BJ (cell line): Measurements from ENCODE around the gene GFY. TPM values are rescaled to one million over a fixed set of nuclear protein-coding genes. Genes with fewer than 3 reads are reported as not detected.
"Not testable (repeated sequence)": the region's sequence is repeated elsewhere in the genome, so short reads cannot be mapped to it uniquely, and the experiment has no call there.

ENCODE experiments used
- CTCF ChIA-PET: fragments of 350-600 bp; formaldehyde crosslinking; extraction: SDS; loops from one replicate; lab custom pipeline; 2021; ENCODE audit warnings: antibody characterized with exemption, inconsistent platforms; lab: Yijun Ruan, JAX
- POLR2A ChIA-PET: fragments of 300-600 bp; sonication (Branson Sonifier 250); formaldehyde crosslinking; extraction: SDS; loops from one replicate; lab custom pipeline; 2021; ENCODE audit warnings: antibody characterized with exemption; lab: Charles Lee
- DNase-seq: peaks from one replicate; pipeline ENCODE4 v3.0.0-alpha.2; 2011; ENCODE audit warnings: low read depth
- H3K27me3 ChIP-seq: 2 replicates; pipeline ENCODE4 v1.6.0; 2011; ENCODE audit warnings: low read length; ENCODE audit not compliant: control insufficient read depth, insufficient read depth
- H3K36me3 ChIP-seq: 2 replicates; pipeline ENCODE4 v1.5.1; 2011; ENCODE audit warnings: low read length; ENCODE audit not compliant: control insufficient read depth, insufficient read depth
- H3K4me3 ChIP-seq: 2 replicates; pipeline ENCODE4 v1.5.1; 2011; ENCODE audit warnings: low read depth, mild to moderate bottlenecking, control low read depth, low read length
- CTCF ChIP-seq: IDR thresholded peaks from 2 replicates; pipeline ENCODE4 v1.5.1; 2011; ENCODE audit warnings: low read depth, mild to moderate bottlenecking, control low read depth, inconsistent platforms, low read length, moderate library complexity; ENCODE audit not compliant: insufficient read depth
- polyA plus RNA-seq: library from polyadenylated mRNA; depleted of rRNA; stranded (reverse); fragments of >200 nt; gene quantifications from 2 replicates; pipeline ENCODE4 v1.2.3, GENCODE V29; 2011

Gene GFY
- polyA plus RNA-seq, 1 experiment: not detected

GRCh38 chr19:49453757-49454240, 28.6 kb downstream of the GFY start:
- no peak for DNase-seq
- ChIA-PET CTCF (interaction anchor here (0.6 to 2.7 kb wide), 7 partner anchors 9 to 78 kb away, joined by 3 to 12 read pairs (median 3); partner anchors contain the start of gene FLT3LG), POLR2A (interaction anchor here (1.0 kb wide), 1 partner anchor 42 kb away, joined by 4 read pairs; the partner anchor contains the start of gene RPS11)

DNA sequence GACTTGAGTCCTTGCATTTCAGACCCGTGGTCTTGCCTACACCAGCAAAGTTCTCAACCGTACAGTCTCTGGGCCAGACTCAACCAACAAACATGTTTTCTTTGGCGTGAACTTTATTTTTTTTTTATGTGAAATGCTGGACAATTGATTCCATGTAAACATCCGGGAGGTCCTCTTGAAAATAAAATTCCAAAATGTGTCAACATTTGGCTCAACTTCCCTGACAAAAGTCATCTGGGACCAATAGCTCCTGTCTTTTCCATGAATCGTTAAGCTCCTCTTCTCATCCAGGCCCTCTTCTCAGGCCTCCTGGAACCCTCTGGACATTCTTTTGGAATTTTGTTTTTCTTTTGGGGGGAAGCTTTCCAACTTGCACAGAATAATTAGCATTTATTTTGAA, 30.6 kb downstream of the GFY start:
- ChIA-PET POLR2A (no interaction called here), CTCF (interaction anchor here (1.2 to 2.7 kb wide), 2 partner anchors 13 to 18 kb away, joined by 3 to 12 read pairs; partner anchors contain the start of gene FLT3LG)
- H3K27me3 ChIP-seq: no peaks in the 10 kb centered on the region
- DNase-seq: no peak
- peaks cover 3% of the 10 kb centered on the region; the same call in 1 of the 2 replicates for H3K36me3 ChIP-seq
- TF ChIP-seq CTCF: no peak
- no peak overlapping the region for H3K4me3 ChIP-seq

More at GRCh38 chr19:49453757-49454240, 28.6 kb downstream of the GFY start:
- H3K36me3 ChIP-seq: peaks cover 3% of the 10 kb centered on the region; the same call in 1 of the 2 replicates
- H3K4me3 ChIP-seq: peak overlapping the region; percentile 79
- H3K27me3 ChIP-seq: no peaks in the 10 kb centered on the region
- TF ChIP-seq CTCF: no peak

- ChIA-PET POLR2A (no interaction called here), CTCF (interaction anchor here (1.2 to 2.7 kb wide), 2 partner anchors 14 to 17 kb away, joined by 3 to 12 read pairs; partner anchors contain the start of gene FLT3LG)
- TF ChIP-seq CTCF: no peak
- Histone ChIP-seq H3K4me3 (no peak overlapping the region), H3K36me3 (peaks cover 3% of the 10 kb centered on the region; the same call in 1 of the 2 replicates), H3K27me3 (no peaks in the 10 kb centered on the region)
- DNase-seq: no peak
Measured at GRCh38 chr19:49456326-49456725, 31.1 kb downstream of the GFY start.

GRCh38 chr19:49458567-49458903, 33.3 kb downstream of the GFY start:
- Histone ChIP-seq H3K27me3 (no peaks in the 10 kb centered on the region), H3K4me3 (no peak overlapping the region), H3K36me3 (peaks cover 3% of the 10 kb centered on the region; the same call in 1 of the 2 replicates)
- DNase-seq: no peak
- no peak for TF ChIP-seq CTCF
- POLR2A ChIA-PET: interaction anchor here (0.5 kb wide), 1 partner anchor 75 kb away, joined by 6 read pairs; no protein-coding TSS in a partner anchor
- CTCF ChIA-PET: interaction anchor here (1.2 to 3.6 kb wide), 5 partner anchors 12 to 88 kb away, joined by 3 to 20 read pairs (median 4); partner anchors contain the start of gene FLT3LG

DNA sequence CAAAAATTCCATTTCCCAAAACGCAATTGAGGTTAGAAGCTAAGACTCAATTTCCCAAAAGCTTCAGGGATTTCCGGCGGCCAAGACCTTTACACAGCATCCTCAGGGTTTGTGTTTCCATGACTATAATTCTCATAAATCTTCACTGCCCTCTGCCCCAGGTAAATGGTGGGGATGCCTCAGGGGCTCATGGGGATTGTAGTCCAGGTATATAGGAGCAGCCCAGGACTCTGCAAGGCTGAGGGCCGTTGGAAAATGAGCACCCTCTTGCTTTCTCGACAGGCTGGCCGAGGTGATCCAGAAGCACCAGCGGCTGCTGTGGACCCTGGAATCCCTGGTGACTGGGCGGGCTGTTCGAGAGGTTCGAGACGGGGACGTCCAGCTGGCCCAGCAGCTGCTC, 34.2 kb downstream of the GFY start:
- peaks cover 3% of the 10 kb centered on the region; the same call in 1 of the 2 replicates for H3K36me3 ChIP-seq
- DNase-seq: no peak
- H3K27me3 ChIP-seq: no peaks in the 10 kb centered on the region
- H3K4me3 ChIP-seq: no peak overlapping the region
- no peak for TF ChIP-seq CTCF
- ChIA-PET POLR2A (no interaction called here), CTCF (interaction anchor here (1.4 to 3.6 kb wide), 2 partner anchors 11 to 14 kb away, joined by 7 to 20 read pairs; partner anchors contain the start of gene FLT3LG)

DNA sequence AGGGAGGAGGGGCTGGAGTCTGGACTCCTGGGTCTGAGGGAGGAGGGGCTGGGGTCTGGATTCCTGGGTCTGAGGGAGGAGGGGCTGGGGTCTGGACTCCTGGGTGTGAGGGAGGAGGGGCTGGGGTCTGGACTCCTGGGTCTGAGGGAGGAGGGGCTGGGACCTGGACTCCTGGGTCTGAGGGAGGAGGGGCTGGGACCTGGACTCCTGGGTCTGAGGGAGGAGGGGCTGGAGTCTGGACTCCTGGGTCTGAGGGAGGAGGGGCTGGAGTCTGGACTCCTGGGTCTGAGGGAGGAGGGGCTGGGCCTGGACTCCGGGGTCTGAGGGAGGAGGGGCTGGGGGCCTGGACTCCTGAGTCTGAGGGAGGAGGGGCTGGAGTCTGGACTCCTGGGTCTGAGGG, 35.9 kb downstream of the GFY start:
- CTCF ChIA-PET: interaction anchor here (3.6 kb wide), 1 partner anchor 12 kb away, joined by 20 read pairs; the partner anchor contains the start of gene FLT3LG
- POLR2A ChIA-PET, H3K4me3 ChIP-seq, H3K36me3 ChIP-seq, DNase-seq, H3K27me3 ChIP-seq: not testable (repeated sequence)
